Heart right ventricle (tissue), 16 donors: ENCODE measurements around the gene AGPS. TPM values are rescaled to one million over a fixed set of nuclear protein-coding genes. Genes with fewer than 3 reads are reported as not detected.

Source experiments
- ATAC-seq, 8 donors: fragments of 200-7000 bp; cut with Tn5 transposase; one replicate each; pipeline ENCODE4 v1.9.1; 2020; ENCODE audit warnings: mild to moderate bottlenecking in 8 of 8, moderate library complexity in 8 of 8, moderate number of reproducible peaks in 1 of 8
- DNase-seq, 2 donors: peaks; one replicate each; pipeline ENCODE4 v3.0.0-alpha.2; 2020
- H3K27ac ChIP-seq, 10 donors: fragments of 200-600 bp; sonication (generic) in 2 of 10; one replicate each; pipeline versions ENCODE4 v1.5.0 to v1.8.0; 2020 to 2022; ENCODE audit warnings: mild to moderate bottlenecking in 3 of 10
- H3K27me3 ChIP-seq, 7 donors: fragments of 200-600 bp; one replicate each; pipeline ENCODE4 v1.8.0; 2021 to 2022; ENCODE audit warnings: mild to moderate bottlenecking in 2 of 7
- H3K36me3 ChIP-seq, 9 donors: fragments of 200-600 bp; sonication (generic) in 1 of 9; one replicate each; pipeline versions ENCODE4 v1.5.0 to v1.8.0; 2020 to 2022; ENCODE audit warnings: mild to moderate bottlenecking in 2 of 9
- H3K4me1 ChIP-seq, 9 donors: fragments of 200-600 bp; sonication (generic) in 1 of 9; one replicate each; pipeline versions ENCODE4 v1.5.0 to v1.8.0; 2020 to 2022; ENCODE audit warnings: mild to moderate bottlenecking in 4 of 9
- H3K4me3 ChIP-seq, 10 donors: fragments of 200-600 bp; sonication (generic) in 2 of 10; one replicate each; pipeline versions ENCODE4 v1.5.0 to v1.8.0; 2020 to 2022; ENCODE audit warnings: mild to moderate bottlenecking in 7 of 10, moderate library complexity in 2 of 10
- H3K9me3 ChIP-seq, 11 donors: fragments of 200-600 bp in 10 of 11; sonication (generic) in 2 of 11; one replicate each; pipeline versions ENCODE4 v1.5.0 to v1.8.0; 2013 to 2022; ENCODE audit warnings: mild to moderate bottlenecking in 2 of 11, control low read depth in 1 of 11, moderate library complexity in 1 of 11
- WGBS, 2 donors: extraction: QIAGEN DNeasy Blood & Tissue Kit; methylation state at CpG; one replicate each; pipeline ENCODE4 v1.1.7; 2013; ENCODE audit warnings: inconsistent platforms in 1 of 2; 5-methylcytosine and 5-hydroxymethylcytosine counted together
- intact Hi-C, 10 donors: fragments of 100-400 bp; cut with DNase I; formaldehyde crosslinking; loops; one replicate each; pipeline versions ENCODE4 v1.11.1 to v1.14.2; 2022
- polyA plus RNA-seq, 2 donors: library from polyadenylated mRNA; stranded (reverse); fragments of 200-250 nt; gene quantifications; one replicate each; pipeline ENCODE4 v1.2.3, GENCODE V29; 2013
- total RNA-seq, 10 donors: library from RNA; stranded (reverse); fragmentation: NEBNext Ultra II Directional in 3 of 10; extraction: Animal tissue kit (Norgen Biotek cat#: 25700) in 3 of 10; gene quantifications; one replicate each; pipeline versions ENCODE4 v1.2.1 to v1.2.4, GENCODE V29; 2021 to 2023
- TF ChIP-seq, protein P1 (sequence below), 9 donors: fragments of 200-600 bp; sonication (generic) in 2 of 9; IDR thresholded peaks; one replicate each; pipeline versions ENCODE4 v1.5.0 to v1.8.0; 2021 to 2022; ENCODE audit warnings: antibody characterized with exemption in 9 of 9, mild to moderate bottlenecking in 5 of 9, moderate library complexity in 1 of 9
- donor health status: Arrhythmogenic right ventricular cardiomyopathy.
- donor health status: ischemic (EF 13 %, LVEDD 7.1; RV severe dilation, severe dysfunction).
- donor health status: healthy with polysubstance abuse.
- donor health status: DM: no; HTN: yes; CAD: no.
- donor health status: DM: no; HTN: no; CAD: no.
- donor health status: ischemic (EF 25% LVEDD 6.9; RV normal size, moderate dysfunction).
- donor health status: ischemic (EF 25% LVEDD 5.7; RV mildly dilated, moderate dysfunction).
- donor health status: healthy.
- donor health status: DM: yes; HTN: yes; CAD: no.
- donor health status: Ischemic cardiomyopathy.
- donor health status: ischemic (EF 35%, LVEDD 5.7; RV mildly dilated, moderate dysfunction).
- donor health status: nonischemic (EF 11% LVEDD 7.7; RV severe dilation, severe dysfunction).
- donor health status: DM: yes; HTN: yes; CAD: no.
- donor health status: PGD.
- donor health status: ischemic (EF 29% LVEDD 5.4; RV normal size, mild dysfunction).
- donor health status: nonischemic (EF 23%, LVEDD 6.1; RV moderate dilation, normal function).

AGPS gene
- total and polyA plus RNA-seq, 12 donors = 4.6 to 32.0 (median 28.4) TPM

DNA sequence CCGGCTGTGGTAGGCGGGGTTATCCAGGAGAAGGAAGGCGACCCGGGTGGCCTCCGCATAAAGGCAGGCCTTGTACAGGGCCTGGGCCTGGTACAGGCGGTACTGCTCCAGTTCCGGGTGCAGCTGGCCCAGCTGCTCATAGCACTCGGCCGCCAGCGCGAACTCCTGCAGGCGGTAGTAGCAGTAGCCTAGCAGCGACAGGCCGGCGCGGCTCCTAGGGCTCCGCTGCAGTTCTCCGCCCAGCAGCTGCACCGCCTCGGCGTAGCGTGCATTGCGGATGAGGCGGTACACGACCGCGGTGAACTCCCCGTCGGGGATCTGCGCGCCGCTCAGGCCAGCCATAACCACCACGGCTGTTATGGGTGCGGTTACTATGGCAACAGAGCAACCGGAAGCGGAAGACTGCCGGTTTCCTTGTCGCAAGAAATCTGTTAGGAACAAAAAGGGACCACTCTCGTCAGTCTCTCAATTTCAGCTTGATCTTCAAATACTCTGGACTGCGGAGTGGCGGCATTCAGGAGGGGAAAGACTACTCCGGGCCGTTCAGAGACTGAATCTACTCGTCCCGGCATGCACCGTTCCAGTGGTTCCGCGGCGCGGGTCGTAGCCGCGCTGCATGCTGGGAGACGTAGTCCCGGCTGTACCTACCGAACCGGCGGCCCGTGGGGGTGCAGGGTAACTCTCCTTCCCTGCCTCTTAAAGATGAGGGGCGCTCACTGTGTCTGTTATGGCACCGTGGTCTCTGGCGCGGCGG, 160.0 kb downstream of the AGPS start:
- H3K4me1 ChIP-seq = peaks cover 0 to 17% (median 9%) of the 10 kb centered on the region in 9 donors
- DNase-seq (peak; percentile 86 to 90), ATAC-seq (peak; percentile 97 to 99 (median 98))
- no peaks in the 10 kb centered on the region for H3K36me3 ChIP-seq
- peak overlapping the region; percentile 85 to 99 (median 94) for H3K27ac ChIP-seq
- peak overlapping the region; percentile 67 to 93 (median 73) for H3K4me3 ChIP-seq
- TF ChIP-seq, protein P1, sequence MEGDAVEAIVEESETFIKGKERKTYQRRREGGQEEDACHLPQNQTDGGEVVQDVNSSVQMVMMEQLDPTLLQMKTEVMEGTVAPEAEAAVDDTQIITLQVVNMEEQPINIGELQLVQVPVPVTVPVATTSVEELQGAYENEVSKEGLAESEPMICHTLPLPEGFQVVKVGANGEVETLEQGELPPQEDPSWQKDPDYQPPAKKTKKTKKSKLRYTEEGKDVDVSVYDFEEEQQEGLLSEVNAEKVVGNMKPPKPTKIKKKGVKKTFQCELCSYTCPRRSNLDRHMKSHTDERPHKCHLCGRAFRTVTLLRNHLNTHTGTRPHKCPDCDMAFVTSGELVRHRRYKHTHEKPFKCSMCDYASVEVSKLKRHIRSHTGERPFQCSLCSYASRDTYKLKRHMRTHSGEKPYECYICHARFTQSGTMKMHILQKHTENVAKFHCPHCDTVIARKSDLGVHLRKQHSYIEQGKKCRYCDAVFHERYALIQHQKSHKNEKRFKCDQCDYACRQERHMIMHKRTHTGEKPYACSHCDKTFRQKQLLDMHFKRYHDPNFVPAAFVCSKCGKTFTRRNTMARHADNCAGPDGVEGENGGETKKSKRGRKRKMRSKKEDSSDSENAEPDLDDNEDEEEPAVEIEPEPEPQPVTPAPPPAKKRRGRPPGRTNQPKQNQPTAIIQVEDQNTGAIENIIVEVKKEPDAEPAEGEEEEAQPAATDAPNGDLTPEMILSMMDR (IDR thresholded peaks at IDR 0.05) = peak in 2 of 9 donors; percentile 7 to 14
- H3K27me3 ChIP-seq = no peaks in the 10 kb centered on the region
- WGBS, 2 donors = 0 to 1% methylated on average over 60 to 64 of the region's 64 CpGs
- H3K9me3 ChIP-seq = no peaks in the 10 kb centered on the region
- intact Hi-C loops = loop anchor here in 2 of 10 donors (5.0 kb wide), 2 partner anchors 45 to 65 kb away; a partner anchor contains a TSS

DNA sequence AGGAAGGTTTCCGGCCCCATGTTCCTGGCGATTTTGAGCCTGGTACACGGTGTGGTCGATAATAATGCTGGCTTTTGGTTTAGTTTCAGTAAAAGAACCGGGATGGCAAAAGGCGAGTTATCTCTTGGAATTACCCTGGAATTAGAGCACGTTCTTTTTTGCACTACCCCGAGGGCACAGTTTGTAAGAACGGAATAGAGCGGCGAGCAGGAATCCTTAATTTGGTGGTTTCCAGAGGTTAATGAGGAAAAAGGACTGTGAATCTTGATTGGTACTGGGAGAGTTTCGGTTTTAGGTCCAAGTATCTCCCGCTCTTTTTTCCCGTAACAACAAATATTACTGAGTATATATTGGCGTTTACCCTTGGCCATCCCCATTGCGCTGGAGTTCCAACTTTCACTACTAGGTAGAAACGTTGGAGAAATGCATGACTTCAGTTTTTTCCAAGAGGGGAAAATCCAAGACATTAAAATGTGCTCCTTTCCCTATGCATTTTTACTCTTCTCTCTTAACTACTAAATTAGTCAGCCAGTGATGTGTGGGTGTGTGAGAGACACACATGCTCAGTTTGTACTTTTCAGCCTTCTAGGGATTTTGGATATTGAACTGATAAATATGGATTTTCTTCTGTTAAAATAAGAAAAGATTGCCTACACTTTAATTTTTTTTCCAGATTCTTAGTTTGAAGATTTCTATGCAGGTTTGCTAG, 160.8 kb downstream of the AGPS start:
- peaks cover 0 to 17% (median 9%) of the 10 kb centered on the region in 9 donors for H3K4me1 ChIP-seq
- WGBS, 2 donors = 3 to 6% methylated on average over 17 of the region's 17 CpGs
- intact Hi-C loops = loop anchor here in 2 of 10 donors (5.0 kb wide), 2 partner anchors 44 to 64 kb away; a partner anchor contains a TSS
- TF ChIP-seq, protein P1 (IDR thresholded peaks at IDR 0.05) = no peak
- H3K36me3 ChIP-seq = no peaks in the 10 kb centered on the region
- peak overlapping the region; percentile 67 to 93 (median 73) for H3K4me3 ChIP-seq
- no peaks in the 10 kb centered on the region for H3K27me3 ChIP-seq
- H3K9me3 ChIP-seq = no peaks in the 10 kb centered on the region
- DNase-seq (no peak), ATAC-seq (peak in 4 of 8 donors; percentile 11 to 34 (median 23))
- peak overlapping the region; percentile 85 to 99 (median 94) for H3K27ac ChIP-seq

DNA sequence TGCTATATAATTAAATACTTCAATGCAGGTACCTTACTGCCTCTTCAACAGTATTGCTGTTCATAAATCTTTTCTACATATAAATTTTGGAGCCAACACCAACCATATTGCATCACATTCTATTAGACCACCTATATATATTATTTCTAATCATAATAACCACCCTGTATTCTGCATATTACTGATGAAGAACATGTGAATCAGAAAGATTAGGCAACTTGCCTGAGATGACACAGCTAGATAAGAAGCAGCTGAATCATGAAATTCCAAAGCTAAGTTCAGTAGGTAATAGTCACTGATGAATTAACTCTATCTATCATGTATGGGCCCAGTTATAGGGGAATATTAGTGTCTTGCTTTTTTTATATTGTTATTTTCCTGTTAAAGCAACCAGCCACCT, 161.8 kb downstream of the AGPS start:
- Histone ChIP-seq H3K4me3 (no peak overlapping the region), H3K4me1 (peaks cover 0 to 17% (median 9%) of the 10 kb centered on the region in 9 donors), H3K9me3 (no peaks in the 10 kb centered on the region), H3K27ac (no peak overlapping the region), H3K36me3 (no peaks in the 10 kb centered on the region), H3K27me3 (no peaks in the 10 kb centered on the region)
- intact Hi-C loops = loop anchor here in 2 of 10 donors (5.0 kb wide), 2 partner anchors 43 to 63 kb away; a partner anchor contains a TSS
- DNase-seq (no peak), ATAC-seq (no peak)
- TF ChIP-seq, protein P1 (IDR thresholded peaks at IDR 0.05) = no peak

DNA sequence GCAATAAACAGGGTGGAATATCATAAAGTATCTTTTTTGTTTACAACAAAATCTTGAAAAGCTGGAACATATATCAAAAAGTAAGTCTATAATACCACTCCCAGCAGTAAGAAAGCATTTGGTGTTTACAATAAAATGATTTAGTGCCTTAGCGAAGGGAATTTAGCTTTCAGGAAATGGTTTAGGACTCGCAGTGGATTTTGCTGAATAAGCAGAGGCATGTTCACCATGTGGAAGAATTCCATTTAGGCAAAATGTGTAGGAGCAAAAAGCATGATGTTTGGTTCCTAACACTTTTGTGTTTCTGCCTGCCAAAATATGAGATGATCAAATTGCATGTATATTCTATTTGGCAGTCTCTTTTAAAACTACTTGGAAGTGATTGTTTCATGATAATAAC, 163.6 kb downstream of the AGPS start:
- no peak for ATAC-seq
- DNase-seq = no peak
- 84 to 85% methylated on average over 2 of the region's 2 CpGs for WGBS, 2 donors
- no peaks in the 10 kb centered on the region for H3K36me3 ChIP-seq
- intact Hi-C loops = no loop called here
- peaks cover 0 to 17% (median 9%) of the 10 kb centered on the region in 9 donors for H3K4me1 ChIP-seq
- TF ChIP-seq, protein P1 (IDR thresholded peaks at IDR 0.05) = no peak
- no peak overlapping the region for H3K4me3 ChIP-seq
- H3K27ac ChIP-seq = no peak overlapping the region
- no peaks in the 10 kb centered on the region for H3K9me3 ChIP-seq
- H3K27me3 ChIP-seq = no peaks in the 10 kb centered on the region
